HL-60 (cell line): ENCODE measurements around the gene SIAH3.

ENCODE experiments used
- CTCF ChIP-seq: IDR thresholded peaks from one replicate; pipeline ENCODE4 v1.5.1; 2011; ENCODE audit warnings: low read length, control low read depth, inconsistent platforms; ENCODE audit not compliant: insufficient read depth
- POLR2AphosphoS5 ChIP-seq: IDR thresholded peaks from 2 replicates; pipeline ENCODE4 v1.6.1; 2012; ENCODE audit warnings: low read depth

DNA sequence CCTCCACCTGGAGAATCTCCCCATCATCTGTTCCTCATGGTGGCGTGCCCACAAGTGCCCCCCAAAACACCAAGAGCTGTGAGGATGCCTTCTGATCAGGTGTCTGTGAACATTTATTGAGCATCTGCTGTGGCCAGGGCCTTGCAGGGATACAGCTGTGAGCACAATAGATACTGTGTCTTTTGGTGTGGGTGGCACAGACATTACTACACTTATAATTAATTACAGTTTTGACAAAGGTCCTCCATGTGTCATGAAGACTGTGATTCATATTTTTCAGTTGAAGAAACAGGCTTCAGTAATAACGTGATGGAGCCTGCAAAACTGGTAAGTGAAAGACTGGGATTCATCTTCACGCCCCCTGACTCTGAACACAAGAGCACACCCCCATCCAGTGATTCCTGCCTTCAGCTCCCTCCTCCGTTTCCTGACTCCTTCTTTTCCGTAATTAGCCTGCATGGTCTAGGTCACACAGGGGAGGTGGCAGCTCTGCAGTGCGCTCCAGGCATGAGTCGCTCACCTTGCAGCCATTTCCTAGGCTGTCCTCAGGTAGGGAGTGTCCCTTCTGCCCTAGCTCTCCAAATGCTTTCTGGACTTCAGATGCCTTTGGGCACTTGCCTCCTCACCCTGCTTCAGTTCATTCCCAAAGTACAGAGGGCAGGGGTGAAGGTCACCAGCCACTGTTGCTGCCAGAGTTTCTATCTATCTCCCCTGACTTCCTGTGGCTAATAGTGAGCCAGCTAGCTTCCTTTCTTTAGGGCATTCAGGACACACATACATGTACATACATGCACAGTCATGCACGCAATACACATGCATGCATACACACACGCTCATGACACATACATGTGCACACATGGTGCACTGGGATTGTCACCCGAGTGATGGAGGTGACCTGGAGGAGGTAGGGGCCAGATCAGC is 66.5 kb downstream of the SIAH3 start:
- no peak for TF ChIP-seq CTCF
- TF ChIP-seq POLR2AphosphoS5 = no peak
